ENCODE measurements around the gene BRSK2.

DNA sequence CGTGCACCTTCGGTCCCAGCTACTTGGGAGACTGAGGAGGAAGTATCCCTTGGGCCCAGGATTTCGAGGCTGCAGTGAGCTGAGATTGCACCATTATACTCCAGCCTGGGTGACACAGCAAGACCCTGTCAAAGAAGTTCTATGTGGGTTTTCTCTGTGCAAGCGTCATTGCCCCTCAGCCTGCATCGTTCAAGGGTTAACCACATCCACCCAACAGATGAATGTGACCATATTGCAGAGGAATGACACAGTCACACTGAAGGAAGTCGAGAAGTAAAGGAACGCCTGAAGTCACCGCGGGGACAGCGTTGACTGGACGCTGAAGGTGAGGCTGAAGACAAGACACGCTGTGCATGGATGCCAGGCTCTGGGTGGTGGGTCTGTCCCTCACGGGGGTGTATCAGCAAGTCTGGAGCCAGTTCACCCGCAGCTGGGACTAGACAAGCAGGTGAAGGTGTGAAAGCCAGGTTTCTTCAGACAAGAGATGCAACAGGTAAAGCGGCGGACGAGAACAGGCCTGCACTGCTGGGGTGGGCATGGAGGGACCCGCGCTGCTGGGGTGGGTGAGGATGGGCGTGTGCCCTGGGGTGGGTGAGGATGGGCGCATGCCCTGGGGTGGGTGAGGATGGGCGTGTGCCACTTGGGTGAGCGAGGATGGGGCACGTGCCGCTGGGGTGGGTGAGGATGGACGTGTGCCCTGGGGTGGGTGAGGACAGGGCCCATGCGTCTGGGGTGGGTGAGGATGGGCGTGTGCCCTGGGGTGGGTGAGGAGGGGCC lies 43.8 kb upstream of the BRSK2 start:
- TF ChIP-seq, protein P1, sequence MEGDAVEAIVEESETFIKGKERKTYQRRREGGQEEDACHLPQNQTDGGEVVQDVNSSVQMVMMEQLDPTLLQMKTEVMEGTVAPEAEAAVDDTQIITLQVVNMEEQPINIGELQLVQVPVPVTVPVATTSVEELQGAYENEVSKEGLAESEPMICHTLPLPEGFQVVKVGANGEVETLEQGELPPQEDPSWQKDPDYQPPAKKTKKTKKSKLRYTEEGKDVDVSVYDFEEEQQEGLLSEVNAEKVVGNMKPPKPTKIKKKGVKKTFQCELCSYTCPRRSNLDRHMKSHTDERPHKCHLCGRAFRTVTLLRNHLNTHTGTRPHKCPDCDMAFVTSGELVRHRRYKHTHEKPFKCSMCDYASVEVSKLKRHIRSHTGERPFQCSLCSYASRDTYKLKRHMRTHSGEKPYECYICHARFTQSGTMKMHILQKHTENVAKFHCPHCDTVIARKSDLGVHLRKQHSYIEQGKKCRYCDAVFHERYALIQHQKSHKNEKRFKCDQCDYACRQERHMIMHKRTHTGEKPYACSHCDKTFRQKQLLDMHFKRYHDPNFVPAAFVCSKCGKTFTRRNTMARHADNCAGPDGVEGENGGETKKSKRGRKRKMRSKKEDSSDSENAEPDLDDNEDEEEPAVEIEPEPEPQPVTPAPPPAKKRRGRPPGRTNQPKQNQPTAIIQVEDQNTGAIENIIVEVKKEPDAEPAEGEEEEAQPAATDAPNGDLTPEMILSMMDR (conservative IDR thresholded peaks at IDR 0.05 in 1 of 2, IDR thresholded peaks at IDR 0.05 in 1 of 2; ENCODE audit: extremely low read depth in 1 of 2, insufficient read depth in 1 of 2, low read depth in 1 of 2, low read length in 2 of 2), result no peak
- no peak for TF ChIP-seq EZH2 (IDR thresholded peaks at IDR 0.05; ENCODE audit: borderline replicate concordance, low read length)
